Measurements from ENCODE around the gene ZBTB7C. TPM values are rescaled to one million over a fixed set of nuclear protein-coding genes. Genes with fewer than 3 reads are reported as not detected.

ZBTB7C gene
- total RNA-seq, 1 experiment from 2014 or later, result 0.33 TPM

GRCh38 chr18:48002933-48003365, 406.2 kb downstream of the ZBTB7C start:
- no peaks in the 10 kb centered on the region; a peak in 1 of 7 replicates for H3K36me3 Mint-ChIP-seq (ENCODE audit: insufficient read depth in 1 of 3, low read depth in 3 of 3)
- Histone ChIP-seq H3K4me1 (ENCODE audit: insufficient read depth, low read length) (no peaks in the 10 kb centered on the region), H2AK5ac (ENCODE audit: insufficient read length, low read length) (no peak overlapping the region), H2BK5ac (ENCODE audit: insufficient read length, low read length) (no peak overlapping the region), H2AFZ (ENCODE audit: low read length) (no peak overlapping the region), H4K20me1 (ENCODE audit: control insufficient read depth, insufficient read depth, insufficient read length) (no peaks in the 10 kb centered on the region), H2BK15ac (ENCODE audit: low read depth, low read length) (no peak overlapping the region), H4K8ac (replicated peaks; ENCODE audit: insufficient read length, low read depth, low read length) (no peak overlapping the region), H3K4ac (ENCODE audit: low read depth, low read length) (no peak overlapping the region), H3K9ac (ENCODE audit: extremely low read depth, insufficient read length, low read length) (no peak overlapping the region), H3K79me1 (ENCODE audit: insufficient read depth, low read depth, low read length, poor library complexity, severe bottlenecking) (no peaks in the 10 kb centered on the region), H3K23me2 (ENCODE audit: insufficient read length, low read depth, low read length, poor library complexity, severe bottlenecking) (peaks cover 4% of the 10 kb centered on the region), H2BK120ac (ENCODE audit: low read depth, low read length, poor library complexity, severe bottlenecking) (no peak overlapping the region), H2BK12ac (ENCODE audit: insufficient read length, low read depth, low read length) (no peak overlapping the region), H2BK20ac (ENCODE audit: low read depth, low read length, poor library complexity, severe bottlenecking) (no peak overlapping the region), H4K5ac (ENCODE audit: insufficient read length, low read depth, low read length) (no peak overlapping the region), H4K91ac (ENCODE audit: insufficient read length, low read depth, low read length) (no peak overlapping the region), H3K18ac (ENCODE audit: insufficient read length, low read depth, low read length) (no peak overlapping the region), H3K27me3 (ENCODE audit: insufficient read depth, low read length) (no peaks in the 10 kb centered on the region; the same call in 1 of the 2 replicates), H3K9me3 (ENCODE audit: control insufficient read depth, low read depth, low read length) (no peaks in the 10 kb centered on the region), H3K4me2 (ENCODE audit: insufficient read depth, insufficient read length, low read length) (no peak overlapping the region), H3K23ac (ENCODE audit: insufficient read length, low read depth, low read length) (no peak overlapping the region), H3K56ac (ENCODE audit: insufficient read length, low read depth, low read length) (no peak overlapping the region), H3K79me2 (ENCODE audit: insufficient read depth, low read length) (no peaks in the 10 kb centered on the region), H3T11ph (ENCODE audit: low read length) (no peak overlapping the region), H3K27ac (ENCODE audit: insufficient read length, low read depth, low read length) (no peak overlapping the region), H3K14ac (ENCODE audit: insufficient read depth, low read length) (no peak overlapping the region; the same call in 1 of the 2 replicates)
- peaks cover 10% of the 10 kb centered on the region for H3K27me3 Mint-ChIP-seq (ENCODE audit: low read depth)
- WGBS (ENCODE audit: extremely low coverage, insufficient read length, low lambda C conversion rate), result no CpG with 5 or more reads among the region's 5 CpGs
- H3K9me3 Mint-ChIP-seq, result peaks cover 0 to 2% of the 10 kb centered on the region in 2 experiments; a peak in 1 of 5 replicates
- no peak overlapping the region for H3K4me3 Mint-ChIP-seq
- H3K4me1 Mint-ChIP-seq, result peaks cover 10 to 15% of the 10 kb centered on the region in 2 experiments
- no peak overlapping the region for H3K27ac Mint-ChIP-seq
- DNase-seq, result no peak
- no peak for TF ChIP-seq CTCF (conservative IDR thresholded peaks at IDR 0.05)

Measured in H9 (cell line).